HUES64 (cell line): Measurements from ENCODE around the gene PYROXD2.

ENCODE experiments used
- H3K27ac ChIP-seq: 2 replicates; pipeline ENCODE4 v1.7.0; 2013; ENCODE audit warnings: low read depth, low read length, inconsistent platforms
- H3K27me3 ChIP-seq: 2 replicates; pipeline ENCODE4 v1.6.1; 2013; ENCODE audit warnings: mild to moderate bottlenecking, low read length; ENCODE audit not compliant: insufficient read depth
- H3K36me3 ChIP-seq: 2 replicates; pipeline ENCODE4 v1.6.1; 2013; ENCODE audit warnings: mild to moderate bottlenecking, low read length; ENCODE audit not compliant: insufficient read depth
- H3K4me1 ChIP-seq: 2 replicates; pipeline ENCODE4 v1.6.1; 2013; ENCODE audit warnings: mild to moderate bottlenecking, low read length, moderate library complexity; ENCODE audit not compliant: insufficient read depth
- H3K4me3 ChIP-seq: 2 replicates; pipeline ENCODE4 v1.5.1; 2013; ENCODE audit warnings: mild to moderate bottlenecking, low read length, moderate library complexity
- H3K9ac ChIP-seq: 2 replicates; pipeline ENCODE4 v1.6.1; 2013; ENCODE audit warnings: mild to moderate bottlenecking, low read depth, low read length
- H3K9me3 ChIP-seq: 2 replicates; pipeline ENCODE4 v1.6.1; 2013; ENCODE audit warnings: low read depth, low read length; ENCODE audit not compliant: insufficient read depth
- WGBS: fragments of 150-250, 120-280 bp; methylation state at CpG from one replicate; pipeline ENCODE4 v1.1.7; 2013; ENCODE audit warnings: missing lambda C conversion rate; 5-methylcytosine and 5-hydroxymethylcytosine counted together

The PYROXD2 gene

DNA sequence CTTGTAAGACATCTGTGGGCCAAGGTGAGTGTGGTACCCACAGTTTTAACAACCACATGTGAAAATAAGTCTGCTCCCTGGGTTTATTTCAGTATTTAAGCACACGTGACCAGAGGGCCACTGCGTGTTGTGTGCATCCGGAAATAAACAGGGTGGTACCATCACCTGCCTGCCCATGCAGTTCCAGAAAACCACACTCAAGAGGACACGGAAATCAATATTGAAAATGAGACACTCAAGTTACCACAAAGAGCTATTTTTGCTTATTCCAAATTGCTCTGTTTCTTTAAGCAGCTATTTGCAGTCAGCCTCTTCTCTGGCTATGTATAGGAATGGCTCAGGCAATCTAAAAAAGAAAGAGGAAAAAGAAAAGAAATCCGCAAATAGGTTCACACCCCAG is 75.2 kb downstream of the PYROXD2 start:
- Histone ChIP-seq H3K9ac (no peak overlapping the region), H3K4me3 (no peak overlapping the region), H3K4me1 (no peaks in the 10 kb centered on the region), H3K27ac (no peak overlapping the region), H3K36me3 (no peaks in the 10 kb centered on the region), H3K27me3 (no peaks in the 10 kb centered on the region), H3K9me3 (no peaks in the 10 kb centered on the region)
- WGBS: 95% methylated on average over 5 of the region's 5 CpGs

DNA sequence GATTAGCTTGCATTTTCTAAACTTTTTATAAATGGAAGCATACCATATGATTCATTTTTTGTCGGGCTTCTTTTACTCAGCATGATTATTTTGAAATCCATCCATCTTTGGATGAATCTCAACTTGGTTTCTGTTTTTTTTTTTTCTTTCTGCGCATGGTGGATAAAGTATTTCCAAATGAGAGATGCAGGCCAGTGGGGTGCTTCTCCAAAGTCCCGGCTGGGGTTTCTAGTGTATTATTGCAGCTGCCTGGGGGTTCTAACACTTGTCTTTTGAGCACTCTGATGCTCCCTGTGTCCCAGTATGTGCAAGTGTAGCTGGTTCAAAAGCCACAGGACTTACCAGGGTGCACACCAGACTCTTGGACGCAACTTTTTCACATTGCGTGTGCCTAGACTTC is 76.1 kb downstream of the PYROXD2 start:
- Histone ChIP-seq H3K9ac (no peak overlapping the region), H3K27ac (no peak overlapping the region), H3K36me3 (no peaks in the 10 kb centered on the region), H3K27me3 (no peaks in the 10 kb centered on the region), H3K4me3 (no peak overlapping the region), H3K9me3 (no peaks in the 10 kb centered on the region), H3K4me1 (no peaks in the 10 kb centered on the region)
- WGBS: 93% methylated on average over 4 of the region's 5 CpGs

DNA sequence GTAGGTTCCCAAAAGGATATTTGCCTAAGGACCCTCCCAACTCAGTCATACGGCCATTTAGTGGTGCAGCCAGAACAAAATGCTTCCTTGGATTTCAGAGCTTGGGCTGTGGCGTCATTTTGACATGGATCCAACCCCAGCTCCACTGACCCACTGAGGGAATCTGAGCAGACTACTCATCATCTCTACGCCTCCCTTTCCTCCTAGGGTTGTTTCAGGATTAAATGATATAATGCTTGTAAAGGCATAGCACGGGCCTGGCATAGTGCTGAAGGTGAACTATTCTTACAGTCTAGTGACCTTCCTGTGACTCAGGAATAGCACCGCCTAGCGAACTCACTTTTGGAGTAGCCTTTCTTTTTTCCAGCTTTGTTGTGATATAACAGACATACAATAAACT is 76.7 kb downstream of the PYROXD2 start:
- H3K9me3 ChIP-seq: no peaks in the 10 kb centered on the region
- no peak overlapping the region for H3K4me3 ChIP-seq
- H3K9ac ChIP-seq: no peak overlapping the region
- H3K27me3 ChIP-seq: no peaks in the 10 kb centered on the region
- no peaks in the 10 kb centered on the region for H3K36me3 ChIP-seq
- 97% methylated on average over 5 of the region's 6 CpGs for WGBS
- H3K27ac ChIP-seq: no peak overlapping the region
- no peaks in the 10 kb centered on the region for H3K4me1 ChIP-seq

- Histone ChIP-seq H3K27me3 (no peaks in the 10 kb centered on the region), H3K36me3 (no peaks in the 10 kb centered on the region), H3K9ac (no peak overlapping the region), H3K4me1 (no peaks in the 10 kb centered on the region), H3K27ac (no peak overlapping the region), H3K9me3 (no peaks in the 10 kb centered on the region), H3K4me3 (no peak overlapping the region)
- 88% methylated on average over 8 of the region's 8 CpGs for WGBS
Observed at GRCh38 chr10:98337484-98337883, 77.5 kb downstream of the PYROXD2 start.
